Measurements from ENCODE around the gene LRRC58.

GRCh38 chr3:120276767-120277166, 72.4 kb downstream of the LRRC58 start:
- TF ChIP-seq CTCF (IDR thresholded peaks at IDR 0.05) (no peak), EP300 (IDR thresholded peaks at IDR 0.05) (no peak), POLR2A (IDR thresholded peaks at IDR 0.05) (no peak)

Data from sigmoid colon (tissue), 4 donors.